ENCODE results near the gene DBP. TPM values are rescaled to one million over a fixed set of nuclear protein-coding genes. Genes with fewer than 3 reads are reported as not detected.
A peak's percentile ranks its signal among the peaks of the same experiment; 100 is the strongest.

DBP gene
- total and polyA plus RNA-seq, 2 of the 13 experiments (the other 11 are each of a cell fraction or from before 2014, with no cell fraction given), result 1.7 to 5.8 TPM

GRCh38 chr19:48642862-48643261, 5.7 kb upstream of the DBP start:
- intact Hi-C loops (cut with micrococcal nuclease; ENCODE audit: unreplicated experiment) (no loop called here), in situ Hi-C loops (cut with HindIII; ENCODE audit: extremely low pct_ligation_motif_present, low pct_unique_long_range_greater_than_20kb) (no loop called here)
- no peak overlapping the region for H3K9ac ChIP-seq (ENCODE audit: insufficient read depth, low read depth, low read length)
- TF ChIP-seq ZNF530 (CRISPR knock-in tag; IDR thresholded peaks at IDR 0.05; ENCODE audit: low read depth), result no peak
- no peak for TF ChIP-seq MTERF4 (CRISPR knock-in tag; IDR thresholded peaks at IDR 0.05)
- 0 out of 2 replicates have a peak, but pooled peaks have one; percentile 24 for TF ChIP-seq ZNF121 (CRISPR knock-in tag; IDR thresholded peaks at IDR 0.05)
- FAIRE-seq (no peak), ATAC-seq (no peak), DNase-seq (ENCODE audit: low spot score) (no peak)
- H2AFZ ChIP-seq (ENCODE audit: low read length), result no peak overlapping the region
- WGBS (ENCODE audit: low lambda C conversion rate), result 87% methylated on average over 5 of the region's 5 CpGs
- no peak overlapping the region for H3K27ac ChIP-seq (ENCODE audit: extremely low read length, insufficient read depth, low read length)
- no peaks in the 10 kb centered on the region for H4K20me1 ChIP-seq (ENCODE audit: insufficient read depth, low read length)
- no peaks in the 10 kb centered on the region for H3K36me3 ChIP-seq (replicated peaks in 1 of 2; ENCODE audit: control insufficient read depth in 1 of 2, insufficient read depth in 2 of 2, low read length in 2 of 2)
- POLR2A ChIA-PET, result interaction anchor here (1.6 kb wide), 1 partner anchor 24 kb away, joined by 3 read pairs; the partner anchor contains the start of genes RPL18 and SPHK2
- no peaks in the 10 kb centered on the region for H3K9me3 ChIP-seq (ENCODE audit: low read length)
- BruUV-seq (replicated peaks), result no TSS peak
- H3K4me2 ChIP-seq (ENCODE audit: low read depth, low read length), result no peak overlapping the region
- no peaks in the 10 kb centered on the region for H3K79me2 ChIP-seq (ENCODE audit: insufficient read depth, low read length)
- no peak overlapping the region for H3K4me3 ChIP-seq (replicated peaks in 1 of 3; ENCODE audit: insufficient read depth in 1 of 3, low read depth in 2 of 3, low read length in 3 of 3)
- CTCF ChIA-PET (ENCODE audit: low intra/inter-chr PET ratio, low total read pairs), result no interaction called here
- peaks cover 37% of the 10 kb centered on the region for H3K4me1 ChIP-seq (ENCODE audit: insufficient read depth, low read length)
- peaks cover 1 to 8% of the 10 kb centered on the region in 2 experiments; a peak in 4 of 5 replicates for H3K27me3 ChIP-seq (ENCODE audit: control insufficient read depth in 1 of 2, insufficient read depth in 2 of 2, low read length in 2 of 2)

- 48% methylated on average over 2 of the region's 2 CpGs for WGBS (ENCODE audit: low lambda C conversion rate)
- ChIA-PET POLR2A (interaction anchor here (1.1 to 1.6 kb wide), 2 partner anchors 23 kb away, joined by 3 to 4 read pairs; partner anchors contain the start of genes RPL18 and SPHK2), CTCF (ENCODE audit: low intra/inter-chr PET ratio, low total read pairs) (no interaction called here)
- FAIRE-seq (no peak), ATAC-seq (no peak), DNase-seq (ENCODE audit: low spot score) (no peak)
- in situ Hi-C loops (cut with HindIII; ENCODE audit: extremely low pct_ligation_motif_present, low pct_unique_long_range_greater_than_20kb) (no loop called here), intact Hi-C loops (cut with micrococcal nuclease; ENCODE audit: unreplicated experiment) (no loop called here)
- Histone ChIP-seq H3K4me2 (ENCODE audit: low read depth, low read length) (no peak overlapping the region), H3K27me3 (ENCODE audit: control insufficient read depth in 1 of 2, insufficient read depth in 2 of 2, low read length in 2 of 2) (peaks cover 1 to 8% of the 10 kb centered on the region in 2 experiments; a peak in 4 of 5 replicates), H3K4me1 (ENCODE audit: insufficient read depth, low read length) (peaks cover 47% of the 10 kb centered on the region), H3K4me3 (replicated peaks in 1 of 3; ENCODE audit: insufficient read depth in 1 of 3, low read depth in 2 of 3, low read length in 3 of 3) (no peak overlapping the region), H3K9ac (ENCODE audit: insufficient read depth, low read depth, low read length) (no peak overlapping the region), H3K79me2 (ENCODE audit: insufficient read depth, low read length) (no peaks in the 10 kb centered on the region), H3K27ac (ENCODE audit: extremely low read length, insufficient read depth, low read length) (no peak overlapping the region), H3K9me3 (ENCODE audit: low read length) (no peaks in the 10 kb centered on the region), H2AFZ (ENCODE audit: low read length) (no peak overlapping the region), H4K20me1 (ENCODE audit: insufficient read depth, low read length) (no peaks in the 10 kb centered on the region), H3K36me3 (replicated peaks in 1 of 2; ENCODE audit: control insufficient read depth in 1 of 2, insufficient read depth in 2 of 2, low read length in 2 of 2) (no peaks in the 10 kb centered on the region)
- BruUV-seq (replicated peaks), result no TSS peak
- TF ChIP-seq ZNF331 (CRISPR knock-in tag; IDR thresholded peaks at IDR 0.05) (no peak), FUBP1 (CRISPR knock-in tag; IDR thresholded peaks at IDR 0.05; ENCODE audit: borderline replicate concordance) (no peak), NRL (CRISPR knock-in tag; IDR thresholded peaks at IDR 0.05; ENCODE audit: borderline replicate concordance) (no peak), GLI4 (CRISPR knock-in tag; IDR thresholded peaks at IDR 0.05; ENCODE audit: borderline replicate concordance) (no peak), ZNF777 (CRISPR knock-in tag; IDR thresholded peaks at IDR 0.05) (no peak), ZFY (CRISPR knock-in tag; IDR thresholded peaks at IDR 0.05) (no peak), ZNF335 (CRISPR knock-in tag; IDR thresholded peaks at IDR 0.05) (no peak), HMGXB3 (CRISPR knock-in tag; IDR thresholded peaks at IDR 0.05; ENCODE audit: borderline replicate concordance) (no peak), KMT2A (CRISPR knock-in tag; IDR thresholded peaks at IDR 0.05) (no peak)
These were observed 4.7 kb upstream of the DBP start for GRCh38 chr19:48641850-48642249.

Data from HepG2 (cell line).